H4 (cell line): Measurements from ENCODE around the gene FAM25A. TPM values are rescaled to one million over a fixed set of nuclear protein-coding genes. Genes with fewer than 3 reads are reported as not detected.

Experiments used
- DNase-seq: peaks from one replicate; pipeline ENCODE4 v3.0.0-alpha.2; 2015; ENCODE audit warnings: low spot score
- total RNA-seq: library from RNA; depleted of rRNA; stranded (reverse); fragments of >200 nt; shearing (Covaris generic); gene quantifications from 2 replicates; pipeline ENCODE4 v1.2.3, GENCODE V29; 2014; rRNA removed

The FAM25A gene
- total RNA-seq, 1 experiment from 2014 or later = not detected

DNA sequence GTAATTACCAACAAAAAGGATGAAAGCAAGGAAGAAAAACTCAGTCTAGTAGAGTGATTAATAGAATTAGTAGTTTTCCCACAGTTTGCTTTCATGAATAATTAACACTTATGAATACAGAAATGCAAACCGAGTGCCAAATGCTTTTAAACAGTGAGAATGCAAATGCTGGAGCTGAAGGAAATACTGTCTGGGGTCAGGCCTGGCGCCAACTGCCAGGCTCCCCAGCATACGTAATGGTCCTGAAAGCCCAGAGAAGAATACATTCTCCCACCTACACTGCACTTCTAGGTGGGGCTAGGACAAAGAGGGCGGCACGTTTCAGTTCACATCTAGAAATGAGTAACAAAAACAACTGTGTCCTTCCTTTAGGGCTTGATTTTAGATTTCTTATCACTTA is 44.6 kb downstream of the FAM25A start:
- no peak for DNase-seq

DNA sequence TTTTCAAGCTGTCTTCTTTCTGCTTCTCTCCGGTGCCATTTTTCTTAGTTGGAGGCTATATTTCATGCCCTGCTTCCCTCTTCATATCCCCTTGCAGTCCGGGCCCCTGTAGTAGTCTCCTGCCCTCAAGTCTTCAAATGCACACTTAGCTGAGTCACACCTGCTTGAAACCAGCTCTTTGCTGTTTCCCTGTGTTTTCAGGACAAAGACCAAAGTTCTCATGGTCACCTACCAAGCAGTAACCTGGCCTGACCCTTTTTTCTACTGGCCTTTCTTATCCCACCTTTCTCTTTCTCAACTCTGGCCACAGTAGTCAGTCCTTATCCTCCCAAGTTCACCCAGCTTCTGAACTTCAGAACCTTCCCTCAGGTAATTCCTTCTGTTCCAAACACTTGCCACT is 46.1 kb downstream of the FAM25A start:
- no peak for DNase-seq

GRCh38 chr10:87066865-87067264 is 46.8 kb downstream of the FAM25A start:
- DNase-seq = no peak

GRCh38 chr10:87068281-87068680 is 48.2 kb downstream of the FAM25A start:
- no peak for DNase-seq

DNA sequence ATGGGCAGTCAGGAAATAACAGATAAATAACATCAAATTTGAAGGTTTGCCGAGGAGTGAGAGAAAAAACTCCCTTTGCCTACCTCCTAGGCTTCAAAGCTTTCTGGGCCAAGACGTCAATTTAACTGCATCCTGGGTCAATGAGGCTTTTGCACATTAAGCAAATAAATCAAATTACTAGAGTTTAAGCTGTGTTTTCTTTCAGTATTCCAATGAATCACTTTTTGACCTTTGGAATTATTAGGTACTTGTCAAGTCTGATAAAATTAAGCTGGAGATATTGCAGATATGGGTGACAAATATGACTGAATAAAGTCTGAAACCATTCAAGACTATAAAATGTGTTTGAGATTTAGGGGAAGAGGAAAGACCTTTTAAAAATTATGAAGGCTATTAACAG is 52.4 kb downstream of the FAM25A start:
- DNase-seq = no peak

Other genes starting within 250 kb of the FAM25A start
- 0.12 and 1.8 TPM in 2 replicates for gene MMRN2, start 62.7 kb upstream of the FAM25A start, total RNA-seq
- 1.7 and 2.2 TPM in 2 replicates for gene SNCG, start 61.7 kb upstream of the FAM25A start, total RNA-seq
- gene ADIRF, start 51.8 kb upstream of the FAM25A start, total RNA-seq = not detected in 2 replicates
- gene GLUD1, start 74.5 kb downstream of the FAM25A start, total RNA-seq = 111 and 119 TPM in 2 replicates
- 16.7 and 17.2 TPM in 2 replicates for gene SHLD2, start 74.9 kb downstream of the FAM25A start, total RNA-seq
- gene NUTM2A, start 205.2 kb downstream of the FAM25A start, total RNA-seq = 0.37 TPM in 1 of 2 replicates, not detected in the other